ENCODE data around the gene CDH2.

The CDH2 gene

GRCh38 chr18:28039691-28040090 lies 137.2 kb downstream of the CDH2 start:
- no peak for DNase-seq

- no peak for DNase-seq
Observed at GRCh38 chr18:28039078-28039477, 137.9 kb downstream of the CDH2 start.

- no peak for DNase-seq
Observed at GRCh38 chr18:28036488-28036887, 140.4 kb downstream of the CDH2 start.

DNA sequence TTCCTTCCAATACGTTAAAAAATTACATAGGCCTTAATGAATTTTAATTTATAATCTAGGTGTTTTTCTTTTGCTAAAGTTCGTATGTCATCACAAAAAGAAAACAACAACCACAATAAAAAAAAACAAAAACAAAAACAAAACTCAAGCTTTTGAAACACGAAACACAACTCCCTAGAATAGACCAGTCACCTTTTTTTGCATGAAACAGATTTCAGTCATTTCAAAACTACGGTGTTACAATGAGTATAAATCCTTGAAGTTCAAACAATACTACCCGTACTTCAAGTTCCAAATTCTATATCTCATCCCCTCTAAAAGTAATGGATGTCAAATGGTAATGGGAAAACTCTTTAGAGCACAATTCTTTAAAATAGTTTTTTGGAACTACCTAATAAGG lies 142.4 kb downstream of the CDH2 start:
- no peak for DNase-seq

DNA sequence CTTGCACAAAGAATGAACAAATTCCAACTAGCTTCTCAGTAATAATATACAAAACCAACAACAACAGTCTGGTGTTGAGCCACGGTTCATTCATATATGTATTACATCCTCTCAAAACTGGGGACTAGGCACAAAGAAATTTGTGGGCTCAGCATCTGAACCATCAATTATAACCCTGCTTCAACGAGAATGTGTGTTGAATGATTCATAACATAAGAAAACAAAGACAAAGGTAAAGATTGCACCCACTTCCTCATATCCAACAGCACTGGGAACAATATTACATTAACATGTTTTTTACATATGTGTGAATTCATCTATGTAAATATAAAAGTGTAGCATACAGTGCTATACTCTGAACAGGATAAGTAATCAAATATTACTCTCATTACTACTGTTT lies 144.8 kb downstream of the CDH2 start:
- no peak for DNase-seq

DNA sequence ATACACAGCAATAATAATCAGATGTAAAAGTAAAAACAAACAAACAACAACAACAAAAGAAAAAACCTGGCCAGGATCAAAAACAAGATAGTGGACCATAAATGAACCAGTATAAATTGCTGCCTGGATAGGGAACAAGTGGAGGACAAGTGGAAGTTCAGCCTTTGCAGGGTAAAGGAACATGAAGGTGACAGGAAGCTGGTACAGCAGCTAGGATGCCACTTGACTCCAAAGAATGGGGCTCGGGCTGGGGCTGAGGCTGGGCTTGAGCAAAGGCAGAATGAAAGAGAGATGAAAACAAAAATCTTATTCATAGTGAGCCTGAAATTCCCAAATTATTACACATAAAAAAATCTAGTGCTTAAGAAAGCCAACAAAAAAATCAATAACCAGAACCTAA lies 146.5 kb downstream of the CDH2 start:
- no peak for DNase-seq

GRCh38 chr18:28027755-28028154 lies 149.2 kb downstream of the CDH2 start:
- no peak for DNase-seq

- DNase-seq = no peak
Observed at GRCh38 chr18:28019425-28020108, 157.4 kb downstream of the CDH2 start.

GRCh38 chr18:28018351-28018750 lies 158.6 kb downstream of the CDH2 start:
- DNase-seq = no peak

- DNase-seq = no peak
Observed at GRCh38 chr18:28015671-28016070, 161.3 kb downstream of the CDH2 start.

DNA sequence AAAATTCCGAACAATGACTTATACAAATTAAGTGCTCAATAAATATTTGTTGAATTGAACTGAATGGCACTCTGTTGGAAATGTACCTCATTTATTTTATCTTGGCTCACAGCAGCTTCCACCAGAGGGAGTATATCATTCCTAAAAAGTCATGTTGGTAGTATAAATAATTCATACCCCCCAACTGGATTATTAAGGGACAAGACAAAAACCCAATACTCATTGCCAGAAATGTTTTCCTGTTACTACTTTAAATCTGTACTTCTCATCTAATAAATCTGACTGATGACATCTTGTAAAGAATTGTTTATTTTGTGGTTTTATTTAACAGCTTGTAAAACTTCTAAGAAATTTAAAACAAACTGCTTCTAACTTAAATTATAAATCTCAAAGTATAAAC lies 163.9 kb downstream of the CDH2 start:
- DNase-seq = no peak

- no peak for DNase-seq
Observed at GRCh38 chr18:28012336-28012735, 164.6 kb downstream of the CDH2 start.

DNA sequence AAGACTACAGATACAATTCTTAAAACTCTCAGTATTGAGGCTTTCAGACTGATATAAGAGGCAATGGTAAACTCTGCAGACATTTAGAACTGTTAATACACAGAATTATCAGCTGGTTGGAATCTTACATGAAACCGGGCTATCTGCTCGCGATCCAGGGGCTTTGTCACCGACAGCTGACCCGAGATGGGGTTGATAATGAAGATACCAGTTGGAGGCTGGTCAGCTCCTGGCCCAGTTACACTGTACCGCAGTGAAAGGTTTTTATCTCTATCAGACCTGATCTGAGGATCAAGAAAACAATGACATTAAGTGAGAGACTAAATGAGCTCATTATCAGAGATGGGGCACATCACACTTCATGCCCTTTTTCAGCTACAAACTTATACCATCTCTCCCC lies 167.3 kb downstream of the CDH2 start:
- no peak for DNase-seq

- DNase-seq = no peak
Observed at GRCh38 chr18:28007841-28008240, 169.1 kb downstream of the CDH2 start.

DNA sequence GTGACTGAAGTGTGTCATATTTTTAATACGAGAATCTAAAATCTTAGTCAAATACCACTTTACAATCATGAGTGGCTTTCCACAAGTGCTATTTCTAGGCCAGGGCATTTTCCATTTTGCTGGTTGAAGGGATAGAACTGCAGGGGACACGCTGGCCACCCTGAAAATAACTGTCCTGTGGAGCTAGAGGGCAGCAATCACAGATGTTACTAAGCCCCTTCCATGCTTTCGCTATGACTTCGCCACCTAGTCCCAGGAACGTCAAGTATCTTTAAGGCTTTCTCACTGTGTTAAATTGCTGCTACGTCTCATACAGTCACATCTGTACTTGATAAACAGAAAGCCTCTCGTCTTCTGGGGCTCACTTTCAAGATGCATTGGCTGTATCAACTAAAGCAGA lies 171.8 kb downstream of the CDH2 start:
- DNase-seq = no peak

GRCh38 chr18:28004606-28005005 lies 172.3 kb downstream of the CDH2 start:
- DNase-seq = no peak

GRCh38 chr18:28003451-28003850 lies 173.5 kb downstream of the CDH2 start:
- DNase-seq = no peak

DNA sequence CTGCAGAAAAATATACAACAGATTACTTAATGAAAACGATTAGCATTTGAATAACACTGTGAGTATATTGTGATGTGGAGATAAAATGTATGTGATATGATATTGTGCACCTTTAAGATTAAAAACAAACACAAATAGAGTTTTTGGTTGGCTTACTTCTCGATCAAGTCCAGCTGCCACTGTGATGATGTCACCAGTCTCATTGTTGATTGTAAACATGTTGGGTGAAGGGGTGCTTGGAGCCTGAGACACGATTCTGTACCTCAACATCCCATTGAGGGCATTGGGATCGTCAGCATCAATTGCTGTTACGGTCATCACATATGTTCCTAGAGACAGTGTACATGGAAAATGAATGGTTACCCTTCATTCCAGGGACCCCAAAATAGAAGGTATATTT lies 174.1 kb downstream of the CDH2 start:
- no peak for DNase-seq

GRCh38 chr18:27996801-27997272 lies 180.1 kb downstream of the CDH2 start:
- no peak for DNase-seq

GRCh38 chr18:27995770-27996502 lies 181.0 kb downstream of the CDH2 start:
- DNase-seq = no peak

DNA sequence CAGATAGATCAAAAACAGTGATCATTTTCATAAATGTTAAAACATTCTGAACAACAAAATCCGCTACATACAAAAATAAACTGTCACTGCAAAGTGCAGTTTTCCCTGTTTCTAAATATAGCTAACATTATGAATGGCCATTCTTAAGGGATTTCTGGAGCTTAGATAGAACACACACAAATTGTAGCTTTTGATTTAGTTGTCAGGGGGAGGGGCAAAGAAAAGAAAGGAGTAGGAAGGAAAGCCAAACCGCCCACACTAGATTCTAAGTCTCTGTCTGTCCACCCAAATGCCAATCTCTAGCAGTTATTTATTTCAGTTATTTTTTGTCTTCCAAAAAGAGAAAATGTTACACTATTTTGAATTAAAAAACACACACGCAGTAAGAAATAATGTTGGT lies 182.4 kb downstream of the CDH2 start:
- DNase-seq = no peak

GRCh38 chr18:27991391-27991790 lies 185.5 kb downstream of the CDH2 start:
- DNase-seq = no peak

- no peak for DNase-seq
Observed at GRCh38 chr18:27985832-27986231, 191.1 kb downstream of the CDH2 start.

DNA sequence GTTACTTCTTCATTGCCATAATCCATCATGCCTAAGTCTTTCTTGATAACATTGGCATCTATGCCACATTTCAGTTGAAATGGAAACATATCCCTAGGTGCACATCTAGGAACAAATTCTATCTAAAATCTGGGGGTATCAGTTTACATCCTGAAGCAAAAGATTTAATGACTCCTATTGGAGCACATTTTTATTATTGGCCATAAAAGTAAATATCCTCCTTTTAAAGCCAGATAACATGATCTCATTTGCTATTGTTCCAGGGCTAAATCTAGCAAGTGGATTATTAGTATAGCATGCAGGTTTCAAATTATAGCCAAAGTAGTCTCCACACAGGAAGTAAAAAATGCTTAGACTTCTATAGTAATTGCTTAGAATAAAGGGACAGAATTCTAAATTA lies 193.2 kb downstream of the CDH2 start:
- no peak for DNase-seq

Measured in bone marrow (tissue), 2 donors.